Mesenteric fat pad (tissue), 1 donor: ENCODE measurements around the gene SLC35F3. TPM values are rescaled to one million over a fixed set of nuclear protein-coding genes. Genes with fewer than 3 reads are reported as not detected.

Source experiments
- DNase-seq: peaks from one replicate; pipeline ENCODE4 v3.0.0-alpha.2; 2020; ENCODE audit warnings: low spot score
- total RNA-seq: library from RNA; stranded (reverse); fragmentation: NEBNext Ultra II Directional; extraction: Animal tissue kit (Norgen Biotek cat#: 25700); gene quantifications from one replicate; pipeline ENCODE4 v1.2.1, GENCODE V29; 2021
- donor health status: DM: yes; HTN: yes; CAD: no.

The SLC35F3 gene
- total RNA-seq, 1 donor from 2014 or later, result not detected

GRCh38 chr1:234315091-234315541, 410.6 kb downstream of the SLC35F3 start:
- DNase-seq, result no peak

GRCh38 chr1:234315588-234315987, 411.1 kb downstream of the SLC35F3 start:
- DNase-seq, result no peak

GRCh38 chr1:234316486-234316885, 412.0 kb downstream of the SLC35F3 start:
- no peak for DNase-seq

GRCh38 chr1:234316937-234317336, 412.5 kb downstream of the SLC35F3 start:
- no peak for DNase-seq

GRCh38 chr1:234320069-234320468, 415.6 kb downstream of the SLC35F3 start:
- no peak for DNase-seq

GRCh38 chr1:234320549-234320948, 416.1 kb downstream of the SLC35F3 start:
- DNase-seq, result no peak

GRCh38 chr1:234321231-234321630, 416.8 kb downstream of the SLC35F3 start:
- DNase-seq, result no peak

GRCh38 chr1:234322097-234322496, 417.6 kb downstream of the SLC35F3 start:
- no peak for DNase-seq

- DNase-seq, result no peak
Measured at GRCh38 chr1:234322979-234323378, 418.5 kb downstream of the SLC35F3 start.

- no peak for DNase-seq
Measured at GRCh38 chr1:234324821-234325220, 420.3 kb downstream of the SLC35F3 start.

GRCh38 chr1:234325878-234326496, 421.5 kb downstream of the SLC35F3 start:
- no peak for DNase-seq

GRCh38 chr1:234326497-234327366, 422.3 kb downstream of the SLC35F3 start:
- no peak for DNase-seq

GRCh38 chr1:234327577-234328164, 423.2 kb downstream of the SLC35F3 start:
- DNase-seq, result no peak

- no peak for DNase-seq
Measured at GRCh38 chr1:234330843-234331215, 426.4 kb downstream of the SLC35F3 start.

- DNase-seq, result no peak
Measured at GRCh38 chr1:234331507-234331906, 427.0 kb downstream of the SLC35F3 start.

- no peak for DNase-seq
Measured at GRCh38 chr1:234336359-234336758, 431.9 kb downstream of the SLC35F3 start.

- DNase-seq, result no peak
Measured at GRCh38 chr1:234337233-234337632, 432.8 kb downstream of the SLC35F3 start.

- DNase-seq, result no peak
Measured at GRCh38 chr1:234340528-234340927, 436.1 kb downstream of the SLC35F3 start.

- no peak for DNase-seq
Measured at GRCh38 chr1:234342774-234343173, 438.3 kb downstream of the SLC35F3 start.

- DNase-seq, result no peak
Measured at GRCh38 chr1:234345237-234345636, 440.8 kb downstream of the SLC35F3 start.

GRCh38 chr1:234348964-234349363, 444.5 kb downstream of the SLC35F3 start:
- no peak for DNase-seq

GRCh38 chr1:234355782-234356510, 451.5 kb downstream of the SLC35F3 start:
- DNase-seq, result no peak
